ENCODE data around the gene RBMS2.
"Not testable (repeated sequence)": the region's sequence is repeated elsewhere in the genome, so short reads cannot be mapped to it uniquely, and the experiment has no call there.

GRCh38 chr12:56498126-56498902, 23.3 kb upstream of the RBMS2 start:
- TF ChIP-seq CTCF (IDR thresholded peaks at IDR 0.05; ENCODE audit: low read depth, low read length); EZH2phosphoT487 (IDR thresholded peaks at IDR 0.05; ENCODE audit: low read depth): not testable (repeated sequence)

All from OCI-LY3 (cell line).